Measurements from ENCODE around the gene RAB11FIP4. TPM values are rescaled to one million over a fixed set of nuclear protein-coding genes. Genes with fewer than 3 reads are reported as not detected.
A peak's percentile ranks its signal among the peaks of the same experiment; 100 is the strongest.

RAB11FIP4 gene
- total and polyA plus RNA-seq, 10 of the 15 experiments (the other 5 are each of a cell fraction or from before 2014, with no cell fraction given), result 1.4 to 27.0 (median 17.6) TPM

- TF ChIP-seq, protein P1, sequence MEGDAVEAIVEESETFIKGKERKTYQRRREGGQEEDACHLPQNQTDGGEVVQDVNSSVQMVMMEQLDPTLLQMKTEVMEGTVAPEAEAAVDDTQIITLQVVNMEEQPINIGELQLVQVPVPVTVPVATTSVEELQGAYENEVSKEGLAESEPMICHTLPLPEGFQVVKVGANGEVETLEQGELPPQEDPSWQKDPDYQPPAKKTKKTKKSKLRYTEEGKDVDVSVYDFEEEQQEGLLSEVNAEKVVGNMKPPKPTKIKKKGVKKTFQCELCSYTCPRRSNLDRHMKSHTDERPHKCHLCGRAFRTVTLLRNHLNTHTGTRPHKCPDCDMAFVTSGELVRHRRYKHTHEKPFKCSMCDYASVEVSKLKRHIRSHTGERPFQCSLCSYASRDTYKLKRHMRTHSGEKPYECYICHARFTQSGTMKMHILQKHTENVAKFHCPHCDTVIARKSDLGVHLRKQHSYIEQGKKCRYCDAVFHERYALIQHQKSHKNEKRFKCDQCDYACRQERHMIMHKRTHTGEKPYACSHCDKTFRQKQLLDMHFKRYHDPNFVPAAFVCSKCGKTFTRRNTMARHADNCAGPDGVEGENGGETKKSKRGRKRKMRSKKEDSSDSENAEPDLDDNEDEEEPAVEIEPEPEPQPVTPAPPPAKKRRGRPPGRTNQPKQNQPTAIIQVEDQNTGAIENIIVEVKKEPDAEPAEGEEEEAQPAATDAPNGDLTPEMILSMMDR (IDR thresholded peaks at IDR 0.05 in 2 of 3, conservative IDR thresholded peaks at IDR 0.05 in 1 of 3; ENCODE audit: control insufficient read depth in 2 of 3, extremely low read depth in 1 of 3, insufficient read depth in 1 of 3, low read depth in 3 of 3, low read length in 3 of 3), result no peak
- TF ChIP-seq CHD2 (IDR thresholded peaks at IDR 0.05; ENCODE audit: borderline replicate concordance, low read depth, low read length) (no peak; the same call in 1 of the 2 replicates), TCF3 (IDR thresholded peaks at IDR 0.05; ENCODE audit: borderline replicate concordance, insufficient read depth, low read depth, low read length) (no peak), RUNX3 (IDR thresholded peaks at IDR 0.05; ENCODE audit: low read length) (peak; percentile 79), ZNF384 (IDR thresholded peaks at IDR 0.05; ENCODE audit: borderline replicate concordance, low read depth, low read length) (no peak), NFYA (IDR thresholded peaks at IDR 0.05; ENCODE audit: borderline replicate concordance, low read depth, low read length) (no peak), FOXM1 (IDR thresholded peaks at IDR 0.05; ENCODE audit: low read depth, low read length) (no peak), BACH1 (IDR thresholded peaks at IDR 0.05; ENCODE audit: borderline replicate concordance) (no peak), IRF3 (IDR thresholded peaks at IDR 0.05) (no peak), KDM1A (IDR thresholded peaks at IDR 0.05; ENCODE audit: borderline replicate concordance) (no peak), IKZF1 (conservative IDR thresholded peaks at IDR 0.05) (no peak; the same call in 1 of the 2 replicates), ZBTB4 (CRISPR knock-in tag; IDR thresholded peaks at IDR 0.05) (no peak), CREM (IDR thresholded peaks at IDR 0.05; ENCODE audit: low read depth) (0 out of 2 replicates have a peak, but pooled peaks have one; percentile 8), FOS (IDR thresholded peaks at IDR 0.05; ENCODE audit: borderline replicate concordance, extremely low read depth, insufficient read length) (no peak), ATF7 (IDR thresholded peaks at IDR 0.05; ENCODE audit: low read depth) (peak; percentile 58; the same call in 1 of the 2 replicates), RAD51 (IDR thresholded peaks at IDR 0.05) (no peak), KLF5 (IDR thresholded peaks at IDR 0.05; ENCODE audit: partially characterized antibody) (no peak), ZNF622 (IDR thresholded peaks at IDR 0.05) (no peak), BHLHE40 (IDR thresholded peaks at IDR 0.05; ENCODE audit: borderline replicate concordance in 1 of 2, low read depth in 2 of 2, low read length in 1 of 2) (peak; percentile 40 to 44; a peak in 2 of 4 replicates), MYB (IDR thresholded peaks at IDR 0.05; ENCODE audit: borderline replicate concordance, low read depth, low read length) (no peak)
- TF ChIP-seq, protein P2, sequence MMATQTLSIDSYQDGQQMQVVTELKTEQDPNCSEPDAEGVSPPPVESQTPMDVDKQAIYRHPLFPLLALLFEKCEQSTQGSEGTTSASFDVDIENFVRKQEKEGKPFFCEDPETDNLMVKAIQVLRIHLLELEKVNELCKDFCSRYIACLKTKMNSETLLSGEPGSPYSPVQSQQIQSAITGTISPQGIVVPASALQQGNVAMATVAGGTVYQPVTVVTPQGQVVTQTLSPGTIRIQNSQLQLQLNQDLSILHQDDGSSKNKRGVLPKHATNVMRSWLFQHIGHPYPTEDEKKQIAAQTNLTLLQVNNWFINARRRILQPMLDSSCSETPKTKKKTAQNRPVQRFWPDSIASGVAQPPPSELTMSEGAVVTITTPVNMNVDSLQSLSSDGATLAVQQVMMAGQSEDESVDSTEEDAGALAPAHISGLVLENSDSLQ (IDR thresholded peaks at IDR 0.05), result no peak
- TF ChIP-seq, protein P3, sequence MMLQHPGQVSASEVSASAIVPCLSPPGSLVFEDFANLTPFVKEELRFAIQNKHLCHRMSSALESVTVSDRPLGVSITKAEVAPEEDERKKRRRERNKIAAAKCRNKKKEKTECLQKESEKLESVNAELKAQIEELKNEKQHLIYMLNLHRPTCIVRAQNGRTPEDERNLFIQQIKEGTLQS (IDR thresholded peaks at IDR 0.05; ENCODE audit: borderline replicate concordance, extremely low read depth, low read depth, low read length), result no peak
Measured at GRCh38 chr17:31494259-31495021, 103.0 kb downstream of the RAB11FIP4 start (continued).
